Astrocyte (in vitro differentiated cells and primary cell): ENCODE results near the gene PACSIN1. TPM values are rescaled to one million over a fixed set of nuclear protein-coding genes. Genes with fewer than 3 reads are reported as not detected.

ENCODE experiments used
- DNase-seq: peaks from one replicate; pipeline ENCODE4 v3.0.0-alpha.2; 2010; ENCODE audit warnings: low read depth
- FAIRE-seq: peaks from 2 replicates; lab custom pipeline; 2011; peaks lifted over from hg19 to GRCh38; lab: Jason Lieb, UNC
- H2AFZ ChIP-seq: 2 replicates; pipeline ENCODE4 v1.6.0; 2012; ENCODE audit warnings: low read depth, low read length, inconsistent platforms
- H3K27ac ChIP-seq: 2 replicates; pipeline ENCODE4 v1.5.1; 2011; ENCODE audit warnings: low read depth, low read length, inconsistent platforms
- H3K27me3 ChIP-seq: 2 replicates; pipeline ENCODE4 v1.6.0; 2011; ENCODE audit warnings: low read length, inconsistent platforms; ENCODE audit not compliant: insufficient read depth
- H3K36me3 ChIP-seq: 2 replicates; pipeline ENCODE4 v1.5.1; 2011; ENCODE audit warnings: low read length, inconsistent platforms; ENCODE audit not compliant: insufficient read depth
- H3K4me1 ChIP-seq: 2 replicates; pipeline ENCODE4 v1.5.1; 2011; ENCODE audit warnings: low read length, inconsistent platforms; ENCODE audit not compliant: insufficient read depth
- H3K4me2 ChIP-seq: 2 replicates; pipeline ENCODE4 v1.6.0; 2012; ENCODE audit warnings: low read length, inconsistent platforms
- H3K4me3 ChIP-seq: 2 replicates; pipeline ENCODE4 v1.5.1; 2011; ENCODE audit warnings: low read depth, mild to moderate bottlenecking, low read length, inconsistent platforms; ENCODE audit not compliant: insufficient read depth
- H3K79me2 ChIP-seq: 2 replicates; pipeline ENCODE4 v1.6.0; 2012; ENCODE audit warnings: mild to moderate bottlenecking, low read length, inconsistent platforms; ENCODE audit not compliant: insufficient read depth
- H3K9ac ChIP-seq: 2 replicates; pipeline ENCODE4 v1.6.0; 2012; ENCODE audit warnings: mild to moderate bottlenecking, low read length, inconsistent platforms
- H3K9me3 ChIP-seq: 2 replicates; pipeline ENCODE4 v1.5.1; 2012; ENCODE audit warnings: low read depth, mild to moderate bottlenecking, low read length, inconsistent platforms; ENCODE audit not compliant: insufficient read depth
- H4K20me1 ChIP-seq: 2 replicates; pipeline ENCODE4 v1.6.0; 2012; ENCODE audit warnings: low read length, inconsistent platforms; ENCODE audit not compliant: insufficient read depth
- H3K27ac Mint-ChIP-seq: one replicate; pipeline ENCODE4 v1.8.0; 2021; ENCODE audit warnings: mild to moderate bottlenecking, mixed read lengths; ENCODE audit not compliant: unreplicated experiment
- H3K27me3 Mint-ChIP-seq: one replicate; pipeline ENCODE4 v1.8.0; 2021; ENCODE audit warnings: low read depth, mixed read lengths; ENCODE audit not compliant: unreplicated experiment
- H3K36me3 Mint-ChIP-seq: one replicate; pipeline ENCODE4 v1.8.0; 2021; ENCODE audit warnings: low read depth, mixed read lengths; ENCODE audit not compliant: unreplicated experiment
- H3K4me1 Mint-ChIP-seq: one replicate; pipeline ENCODE4 v1.8.0; 2021; ENCODE audit warnings: low read depth, mixed read lengths; ENCODE audit not compliant: unreplicated experiment
- H3K4me3 Mint-ChIP-seq: one replicate; pipeline ENCODE4 v1.8.0; 2021; ENCODE audit warnings: mild to moderate bottlenecking, moderate library complexity, mixed read lengths; ENCODE audit not compliant: unreplicated experiment
- H3K9me3 Mint-ChIP-seq: one replicate; pipeline ENCODE4 v1.8.0; 2021; ENCODE audit warnings: mild to moderate bottlenecking, mixed read lengths; ENCODE audit not compliant: unreplicated experiment
- EZH2 ChIP-seq: IDR thresholded peaks from 2 replicates; pipeline ENCODE4 v1.6.1; 2012; ENCODE audit warnings: mild to moderate bottlenecking, low read length, inconsistent platforms; ENCODE audit not compliant: insufficient read depth
- total RNA-seq: library from RNA; stranded (reverse); gene quantifications from 2 replicates; pipeline ENCODE4 v1.2.1, GENCODE V29; 2021
- TF ChIP-seq, protein P1 (sequence below): IDR thresholded peaks from 2 replicates; pipeline ENCODE4 v1.5.1; 2011; ENCODE audit warnings: low read depth, mild to moderate bottlenecking, inconsistent platforms, low read length, moderate library complexity; ENCODE audit not compliant: insufficient read depth

Gene PACSIN1
- total RNA-seq, 1 donor from 2014 or later = 0.32 TPM

DNA sequence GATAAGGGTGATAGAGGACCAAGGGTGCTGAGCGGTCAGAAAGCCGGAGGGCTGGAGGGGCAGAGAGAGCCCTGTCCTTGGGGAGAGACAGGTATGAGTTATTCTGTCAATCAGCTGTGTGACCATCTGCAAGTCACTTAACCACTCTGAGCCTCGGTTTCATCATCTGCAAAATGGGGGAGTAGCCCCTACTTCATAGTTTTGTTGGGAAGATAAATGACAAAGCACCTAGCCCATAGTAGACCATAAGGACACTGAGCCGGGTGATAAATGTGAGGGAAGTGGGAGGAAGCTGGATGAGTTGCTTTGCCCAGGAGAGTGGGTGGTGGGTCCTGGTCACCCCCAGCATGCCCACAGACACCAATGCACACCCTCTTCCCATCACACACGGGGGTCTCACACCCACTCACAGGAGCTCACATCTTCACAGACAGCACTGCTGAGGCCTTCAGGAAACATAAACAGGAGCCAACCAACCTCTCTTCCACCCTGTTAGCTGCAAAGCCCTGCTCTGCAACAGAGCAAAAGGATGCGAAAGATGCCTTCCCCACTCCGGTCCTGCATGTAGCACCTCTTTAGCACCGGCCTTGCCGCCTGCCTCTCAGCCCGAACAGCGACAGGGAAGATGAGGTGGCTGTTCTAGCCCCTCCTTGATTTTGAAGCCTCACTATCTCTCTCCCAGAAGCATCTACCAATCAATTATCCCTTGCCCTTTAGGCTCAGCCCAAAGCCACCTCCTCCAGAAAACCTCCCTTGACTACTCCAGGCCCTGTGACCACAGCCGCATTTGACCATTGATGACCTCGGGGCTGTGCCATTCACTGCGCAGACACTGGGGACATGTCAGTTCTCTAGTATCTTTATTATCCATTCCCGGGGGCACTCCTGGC, 71.3 kb downstream of the PACSIN1 start:
- DNase-seq (no peak), FAIRE-seq (no peak)
- H3K36me3 Mint-ChIP-seq = no peaks in the 10 kb centered on the region
- Histone ChIP-seq H3K4me3 (no peak overlapping the region), H3K4me1 (no peaks in the 10 kb centered on the region), H3K9ac (no peak overlapping the region), H3K9me3 (no peaks in the 10 kb centered on the region), H3K4me2 (no peak overlapping the region), H3K27me3 (no peaks in the 10 kb centered on the region), H3K36me3 (no peaks in the 10 kb centered on the region), H2AFZ (no peak overlapping the region), H3K79me2 (no peaks in the 10 kb centered on the region), H4K20me1 (no peaks in the 10 kb centered on the region), H3K27ac (no peak overlapping the region)
- H3K4me3 Mint-ChIP-seq = no peak overlapping the region
- no peak for TF ChIP-seq EZH2
- TF ChIP-seq, protein P1, sequence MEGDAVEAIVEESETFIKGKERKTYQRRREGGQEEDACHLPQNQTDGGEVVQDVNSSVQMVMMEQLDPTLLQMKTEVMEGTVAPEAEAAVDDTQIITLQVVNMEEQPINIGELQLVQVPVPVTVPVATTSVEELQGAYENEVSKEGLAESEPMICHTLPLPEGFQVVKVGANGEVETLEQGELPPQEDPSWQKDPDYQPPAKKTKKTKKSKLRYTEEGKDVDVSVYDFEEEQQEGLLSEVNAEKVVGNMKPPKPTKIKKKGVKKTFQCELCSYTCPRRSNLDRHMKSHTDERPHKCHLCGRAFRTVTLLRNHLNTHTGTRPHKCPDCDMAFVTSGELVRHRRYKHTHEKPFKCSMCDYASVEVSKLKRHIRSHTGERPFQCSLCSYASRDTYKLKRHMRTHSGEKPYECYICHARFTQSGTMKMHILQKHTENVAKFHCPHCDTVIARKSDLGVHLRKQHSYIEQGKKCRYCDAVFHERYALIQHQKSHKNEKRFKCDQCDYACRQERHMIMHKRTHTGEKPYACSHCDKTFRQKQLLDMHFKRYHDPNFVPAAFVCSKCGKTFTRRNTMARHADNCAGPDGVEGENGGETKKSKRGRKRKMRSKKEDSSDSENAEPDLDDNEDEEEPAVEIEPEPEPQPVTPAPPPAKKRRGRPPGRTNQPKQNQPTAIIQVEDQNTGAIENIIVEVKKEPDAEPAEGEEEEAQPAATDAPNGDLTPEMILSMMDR = no peak
- H3K4me1 Mint-ChIP-seq = no peaks in the 10 kb centered on the region
- H3K9me3 Mint-ChIP-seq = no peaks in the 10 kb centered on the region
- peaks cover 29% of the 10 kb centered on the region for H3K27me3 Mint-ChIP-seq
- H3K27ac Mint-ChIP-seq = peak overlapping the region; percentile 63

DNA sequence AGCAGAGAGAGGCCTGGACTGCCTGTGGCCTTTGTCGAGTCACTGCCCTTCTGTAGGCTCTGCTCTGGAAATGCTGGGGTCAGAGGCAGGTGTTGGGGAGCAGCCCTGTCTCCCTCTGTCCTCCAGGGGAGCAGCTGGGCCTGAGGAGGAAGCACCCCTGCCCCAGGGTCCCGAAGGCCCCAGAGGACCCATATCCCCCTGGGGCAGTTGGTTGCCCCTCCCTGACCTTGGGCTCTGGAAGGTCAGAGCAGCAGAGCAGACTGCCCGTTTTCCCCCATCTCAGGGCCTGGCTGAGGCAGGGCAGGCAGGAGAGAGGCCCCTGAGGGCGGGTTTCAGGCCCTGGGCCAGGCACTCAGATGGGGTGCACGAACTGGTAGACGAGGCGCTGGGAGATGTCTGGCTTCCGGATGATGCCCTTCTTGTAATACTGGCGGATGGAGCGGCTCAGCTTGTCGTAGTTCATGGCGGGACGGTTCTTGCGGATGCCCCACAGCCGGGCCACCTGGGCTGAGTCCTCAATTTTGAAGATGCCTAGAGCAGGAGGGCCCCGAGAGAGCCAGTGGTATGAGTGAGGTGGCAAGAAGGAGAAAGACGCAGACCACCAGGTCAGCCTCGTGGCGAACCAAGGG, 72.2 kb downstream of the PACSIN1 start:
- Histone ChIP-seq H3K27me3 (no peaks in the 10 kb centered on the region), H3K27ac (no peak overlapping the region), H3K9me3 (no peaks in the 10 kb centered on the region), H3K36me3 (no peaks in the 10 kb centered on the region), H3K9ac (no peak overlapping the region), H3K4me2 (no peak overlapping the region), H3K79me2 (no peaks in the 10 kb centered on the region), H4K20me1 (no peaks in the 10 kb centered on the region), H3K4me1 (peaks cover under 1% of the 10 kb centered on the region), H2AFZ (no peak overlapping the region), H3K4me3 (no peak overlapping the region)
- Mint-ChIP-seq H3K27ac (no peak overlapping the region), H3K9me3 (no peaks in the 10 kb centered on the region), H3K4me3 (no peak overlapping the region), H3K27me3 (peaks cover 29% of the 10 kb centered on the region), H3K4me1 (no peaks in the 10 kb centered on the region), H3K36me3 (no peaks in the 10 kb centered on the region)
- DNase-seq (no peak), FAIRE-seq (no peak)
- TF ChIP-seq, protein P1 = no peak
